ENCODE measurements around the gene TLN1.

TLN1 gene

DNA sequence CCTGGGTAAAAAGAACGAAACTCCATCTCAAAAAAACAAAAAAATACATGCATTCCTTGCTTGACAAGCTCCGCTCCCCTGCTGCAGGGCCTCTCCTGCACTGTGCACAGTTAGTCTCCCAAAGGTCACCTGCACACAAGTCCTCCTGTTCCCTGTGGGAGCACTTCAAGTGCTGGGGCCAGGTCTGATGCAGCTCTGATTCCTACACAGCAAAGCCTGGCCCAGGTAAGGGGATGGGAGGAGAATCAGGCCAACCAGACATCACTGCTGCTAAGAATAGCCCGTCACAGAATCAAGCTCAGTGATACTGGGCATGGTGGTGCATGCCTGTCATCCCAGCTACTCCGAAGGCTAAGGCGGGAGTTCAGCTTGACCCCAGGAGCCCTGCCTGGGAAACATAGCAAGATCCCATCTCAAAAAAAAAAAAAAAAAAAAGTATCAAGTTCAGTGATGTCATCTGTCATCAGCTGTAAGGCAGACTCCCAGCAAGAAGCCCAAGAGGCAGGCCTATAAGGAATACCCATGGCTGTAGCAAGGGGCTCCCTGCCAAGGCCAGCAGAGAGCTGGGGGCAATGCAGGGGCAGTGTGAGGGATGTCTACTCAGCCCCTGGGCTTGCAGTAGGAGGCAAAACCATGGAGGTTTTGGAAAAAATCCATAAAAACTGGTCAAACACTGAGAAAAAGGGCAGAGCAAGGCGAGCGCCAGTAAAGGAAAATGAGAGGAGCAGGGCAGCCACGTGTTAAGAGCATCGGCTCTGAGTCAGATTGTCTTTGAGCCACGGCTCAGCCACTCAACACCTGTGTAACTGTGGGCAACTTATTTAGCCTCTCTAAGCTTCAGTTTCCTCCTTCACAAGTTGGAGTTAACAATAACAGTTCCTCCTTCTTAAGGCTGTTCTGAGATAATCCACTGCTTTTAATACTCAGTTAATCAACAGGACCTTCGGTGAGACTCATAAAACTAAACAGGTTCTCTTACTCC, 45.5 kb downstream of the TLN1 start:
- peak; percentile 79 for DNase-seq (ENCODE audit: low read depth)
- H3K4me3 ChIP-seq (ENCODE audit: control insufficient read depth, low read depth, low read length) = peak overlapping the region; percentile 96
- TF ChIP-seq, protein P1, sequence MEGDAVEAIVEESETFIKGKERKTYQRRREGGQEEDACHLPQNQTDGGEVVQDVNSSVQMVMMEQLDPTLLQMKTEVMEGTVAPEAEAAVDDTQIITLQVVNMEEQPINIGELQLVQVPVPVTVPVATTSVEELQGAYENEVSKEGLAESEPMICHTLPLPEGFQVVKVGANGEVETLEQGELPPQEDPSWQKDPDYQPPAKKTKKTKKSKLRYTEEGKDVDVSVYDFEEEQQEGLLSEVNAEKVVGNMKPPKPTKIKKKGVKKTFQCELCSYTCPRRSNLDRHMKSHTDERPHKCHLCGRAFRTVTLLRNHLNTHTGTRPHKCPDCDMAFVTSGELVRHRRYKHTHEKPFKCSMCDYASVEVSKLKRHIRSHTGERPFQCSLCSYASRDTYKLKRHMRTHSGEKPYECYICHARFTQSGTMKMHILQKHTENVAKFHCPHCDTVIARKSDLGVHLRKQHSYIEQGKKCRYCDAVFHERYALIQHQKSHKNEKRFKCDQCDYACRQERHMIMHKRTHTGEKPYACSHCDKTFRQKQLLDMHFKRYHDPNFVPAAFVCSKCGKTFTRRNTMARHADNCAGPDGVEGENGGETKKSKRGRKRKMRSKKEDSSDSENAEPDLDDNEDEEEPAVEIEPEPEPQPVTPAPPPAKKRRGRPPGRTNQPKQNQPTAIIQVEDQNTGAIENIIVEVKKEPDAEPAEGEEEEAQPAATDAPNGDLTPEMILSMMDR (conservative IDR thresholded peaks at IDR 0.05; ENCODE audit: control insufficient read depth, insufficient read depth, low read depth, low read length) = no peak

DNA sequence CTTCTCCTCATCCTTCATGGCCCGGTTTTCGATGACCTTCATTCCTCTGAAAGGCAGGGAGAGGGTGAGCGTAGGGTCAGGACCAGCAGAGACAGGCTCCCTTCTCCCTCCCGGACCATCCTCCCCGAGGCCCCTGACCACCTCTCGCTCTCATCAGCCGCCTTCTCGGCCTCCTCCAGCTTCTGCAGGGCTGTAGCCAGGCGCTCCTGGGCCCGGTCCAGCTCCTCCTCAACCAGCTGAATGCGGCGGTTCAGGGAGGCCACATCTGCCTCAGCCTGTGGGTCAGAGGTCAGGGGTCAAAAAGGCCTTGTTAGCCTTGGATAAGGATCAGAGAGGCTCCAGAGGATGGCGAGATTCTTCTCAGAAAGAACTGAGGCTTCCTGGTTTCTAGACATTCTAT, 46.5 kb downstream of the TLN1 start:
- TF ChIP-seq, protein P1 (conservative IDR thresholded peaks at IDR 0.05; ENCODE audit: control insufficient read depth, insufficient read depth, low read depth, low read length) = no peak
- no peak for DNase-seq (ENCODE audit: low read depth)
- no peak overlapping the region for H3K4me3 ChIP-seq (ENCODE audit: control insufficient read depth, low read depth, low read length)

DNA sequence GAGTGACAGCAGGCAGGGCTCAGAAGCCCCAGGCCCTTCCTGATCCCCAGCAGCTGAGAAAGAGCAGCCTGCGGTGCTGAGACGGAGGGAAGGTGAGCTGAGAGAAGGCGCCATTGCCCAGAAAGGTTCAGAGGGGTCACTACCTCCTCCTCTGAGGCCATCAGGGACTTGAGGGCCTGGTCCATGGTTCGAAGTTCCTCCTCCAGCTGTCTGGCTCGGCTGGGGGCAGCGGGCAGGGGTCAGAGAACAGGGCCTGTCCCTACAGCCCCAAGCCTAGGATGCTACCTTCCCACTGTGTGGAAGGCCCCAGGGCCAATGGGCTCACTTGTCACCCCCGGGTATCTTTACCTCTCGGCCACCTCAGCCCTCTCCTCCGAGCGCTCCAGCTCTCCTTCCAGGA, 47.1 kb downstream of the TLN1 start:
- H3K4me3 ChIP-seq (ENCODE audit: control insufficient read depth, low read depth, low read length) = no peak overlapping the region
- TF ChIP-seq, protein P1 (conservative IDR thresholded peaks at IDR 0.05; ENCODE audit: control insufficient read depth, insufficient read depth, low read depth, low read length) = no peak
- DNase-seq (ENCODE audit: low read depth) = no peak

DNA sequence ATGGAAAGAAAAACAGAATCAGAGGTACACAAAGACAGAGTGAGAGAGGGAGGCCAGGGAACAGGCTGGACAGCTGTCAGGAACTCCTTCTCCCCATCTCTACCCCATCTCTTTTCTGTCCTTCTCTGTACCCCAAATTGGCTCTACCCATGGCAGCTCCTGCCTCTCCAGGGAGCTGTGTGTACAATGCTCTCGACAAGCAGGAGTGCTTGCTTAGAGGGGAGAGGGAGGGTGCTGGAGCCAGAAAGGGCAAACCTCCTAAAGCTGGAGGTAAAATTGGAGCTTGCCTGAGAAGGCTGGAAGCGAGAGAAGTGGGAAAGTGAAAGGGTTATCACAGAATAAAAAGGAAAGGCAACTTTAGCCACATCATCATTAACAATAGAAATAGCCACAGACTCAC, 48.7 kb downstream of the TLN1 start:
- DNase-seq (ENCODE audit: low read depth) = no peak
- H3K4me3 ChIP-seq (ENCODE audit: control insufficient read depth, low read depth, low read length) = no peak overlapping the region
- TF ChIP-seq, protein P1 (conservative IDR thresholded peaks at IDR 0.05; ENCODE audit: control insufficient read depth, insufficient read depth, low read depth, low read length) = no peak

DNA sequence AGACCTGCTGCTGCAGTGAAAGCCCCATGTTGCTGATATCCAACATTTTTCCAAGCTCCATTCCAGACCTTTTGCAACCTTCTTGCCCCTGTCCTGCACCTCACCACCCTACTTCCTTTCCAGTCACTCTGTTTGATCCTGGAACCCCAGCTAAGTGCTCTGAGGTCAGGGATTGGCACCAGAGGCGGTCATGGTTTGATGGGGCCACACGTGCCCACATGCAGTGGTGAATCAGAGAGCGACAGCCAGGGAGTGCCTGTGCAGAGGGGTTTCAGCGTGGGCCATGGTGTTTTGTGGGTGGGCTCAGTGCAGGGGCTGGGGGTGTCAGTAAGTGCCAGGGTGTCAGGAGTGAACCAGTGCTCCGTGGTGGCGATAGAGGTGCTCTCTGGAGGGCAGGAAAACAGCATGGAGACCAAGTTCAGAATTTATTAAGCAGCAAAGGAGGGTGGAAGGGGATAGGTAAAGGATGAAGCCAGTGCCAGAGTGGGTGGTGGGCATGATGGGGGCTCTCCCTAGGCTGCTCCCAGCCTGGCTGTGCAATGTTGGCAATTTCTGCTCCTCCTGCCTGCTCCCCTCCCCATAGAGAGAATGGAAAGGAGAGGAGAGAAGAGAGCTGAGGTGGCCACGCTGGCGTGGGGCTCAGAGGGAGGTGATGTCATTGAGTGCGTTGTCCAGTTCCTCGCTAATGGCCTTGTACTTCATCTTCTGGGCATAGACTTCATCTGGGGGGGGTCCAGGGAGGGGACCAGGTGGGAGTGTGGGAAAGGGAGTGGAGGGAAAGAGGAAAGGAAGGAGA, 49.3 kb downstream of the TLN1 start:
- TF ChIP-seq, protein P1 (conservative IDR thresholded peaks at IDR 0.05; ENCODE audit: control insufficient read depth, insufficient read depth, low read depth, low read length) = no peak
- no peak for DNase-seq (ENCODE audit: low read depth)
- H3K4me3 ChIP-seq (ENCODE audit: control insufficient read depth, low read depth, low read length) = no peak overlapping the region

DNA sequence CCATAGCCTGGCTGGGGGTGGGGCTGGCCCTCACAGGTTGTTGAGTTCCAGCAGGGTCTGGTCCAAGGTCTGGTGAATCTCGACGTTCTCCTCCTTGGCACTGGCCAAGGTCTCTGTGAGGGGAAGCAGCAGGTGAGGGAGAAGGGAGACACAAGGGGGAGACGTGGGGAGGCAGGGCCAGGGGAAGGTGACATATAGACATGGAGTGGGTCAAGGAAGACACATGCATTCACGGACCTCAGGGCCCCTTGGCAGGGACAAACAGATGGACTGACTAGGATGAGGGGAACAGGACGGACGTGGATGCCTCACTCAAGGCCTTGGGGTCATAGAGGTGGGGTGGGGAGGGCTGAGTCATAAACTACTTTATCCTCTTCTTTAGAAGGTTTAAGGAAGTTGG, 49.9 kb downstream of the TLN1 start:
- no peak overlapping the region for H3K4me3 ChIP-seq (ENCODE audit: control insufficient read depth, low read depth, low read length)
- peak; percentile 37 for DNase-seq (ENCODE audit: low read depth)
- TF ChIP-seq, protein P1 (conservative IDR thresholded peaks at IDR 0.05; ENCODE audit: control insufficient read depth, insufficient read depth, low read depth, low read length) = no peak
